Measurements from ENCODE around the gene ELAPOR1. TPM values are rescaled to one million over a fixed set of nuclear protein-coding genes. Genes with fewer than 3 reads are reported as not detected.

The ELAPOR1 gene
- total and polyA plus RNA-seq, 9 of the 15 experiments (the other 6 are each of a cell fraction or from before 2014, with no cell fraction given): 0.07 to 1.2 (median 0.18) TPM

- no peak for TF ChIP-seq ZNF766 (CRISPR knock-in tag; conservative IDR thresholded peaks at IDR 0.05)
- no peak for TF ChIP-seq HMGXB4 (CRISPR knock-in tag; IDR thresholded peaks at IDR 0.05)
- TF ChIP-seq USF2 (CRISPR knock-in tag; IDR thresholded peaks at IDR 0.05): no peak
- no peak for TF ChIP-seq ILF3 (IDR thresholded peaks at IDR 0.05; ENCODE audit: borderline replicate concordance)
- TF ChIP-seq GABPA (tag; conservative IDR thresholded peaks at IDR 0.05; ENCODE audit: low read depth): no peak
- TF ChIP-seq HMGN3 (IDR thresholded peaks at IDR 0.05; ENCODE audit: borderline replicate concordance, extremely low read depth, insufficient read length, low read depth, low read length): no peak
- TF ChIP-seq ZNF668 (CRISPR knock-in tag; IDR thresholded peaks at IDR 0.05): no peak
- no peak for TF ChIP-seq BCLAF1 (IDR thresholded peaks at IDR 0.05; ENCODE audit: borderline replicate concordance in 1 of 2, control insufficient read depth in 1 of 2, low read depth in 2 of 2, low read length in 1 of 2)
Observed at GRCh38 chr1:109067883-109068282, 46.0 kb upstream of the ELAPOR1 start (continued).

All from K562 (cell line).